K562 (cell line): ENCODE data around the gene BTBD17. TPM values are rescaled to one million over a fixed set of nuclear protein-coding genes. Genes with fewer than 3 reads are reported as not detected.

ENCODE experiments used
- ATAC-seq: fragments of 200-7000 bp; cut with Tn5 transposase; 3 replicates; pipeline ENCODE4 v1.9.1; 2020; ENCODE audit warnings: moderate library complexity
- BruUV-seq: library from RNA; stranded (reverse); fragments of 400-500 nt; replicated peaks from 2 replicates; lab custom pipeline; 2021; lab: Mats Ljungman, UMichigan
- CTCF ChIA-PET: fragments of 300-600 bp; formaldehyde crosslinking; extraction: SDS; loops from one replicate; lab custom pipeline; 2021; ENCODE audit warnings: low intra/inter-chr PET ratio; lab: Yijun Ruan, JAX
- POLR2A ChIA-PET: fragments of 300-600, 350-650 bp; sonication (Branson Sonifier 250); formaldehyde crosslinking; extraction: SDS; loops from one replicate; lab custom pipeline; 2021; ENCODE audit warnings: antibody characterized with exemption, inconsistent platforms; lab: Yijun Ruan, JAX
- DNase-seq, 4 experiments: peaks; one replicate each; pipeline versions ENCODE4 v3.0.0 to v3.0.0-alpha.2; 2011 to 2018; ENCODE audit warnings: low spot score in 3 of 4, mixed read lengths in 3 of 4; ENCODE audit errors: extremely low read depth in 1 of 4
- FAIRE-seq: peaks from 2 replicates; lab custom pipeline; 2011; peaks lifted over from hg19 to GRCh38; lab: Jason Lieb, UNC
- H2AFZ ChIP-seq: 2 replicates; pipeline ENCODE4 v1.6.0; 2011; ENCODE audit warnings: low read depth, low read length, control low read depth, inconsistent platforms
- H3K27ac ChIP-seq: fragments of 200-600 bp; 3 replicates; pipeline ENCODE4 v1.8.0; 2011; ENCODE audit warnings: low read depth, mild to moderate bottlenecking, control low read depth, inconsistent platforms, low read length, moderate library complexity, mixed read lengths; ENCODE audit errors: extremely low read depth
- H3K27me3 ChIP-seq, 2 experiments: fragments of 300-600 bp in 1 of 2; 2 replicates in 1 of 2; 3 replicates in 1 of 2; pipeline versions ENCODE4 v1.6.0 to v1.8.0; 2011; ENCODE audit warnings: inconsistent platforms in 2 of 2, low read length in 2 of 2, mild to moderate bottlenecking in 1 of 2, mixed read lengths in 1 of 2, moderate library complexity in 1 of 2; ENCODE audit not compliant: control insufficient read depth in 2 of 2, insufficient read depth in 2 of 2
- H3K36me3 ChIP-seq: fragments of 300-600 bp; 3 replicates; pipeline ENCODE4 v1.8.0; 2011; ENCODE audit warnings: mild to moderate bottlenecking, low read length, inconsistent platforms; ENCODE audit not compliant: control insufficient read depth, insufficient read depth
- H3K4me1 ChIP-seq, 2 experiments: fragments of 200-600 bp in 1 of 2; replicated peaks in 1 of 2; 2 replicates in 1 of 2; 3 replicates in 1 of 2; pipeline versions ENCODE4 v1.5.1 to v1.8.0; 2011; ENCODE audit warnings: inconsistent platforms in 2 of 2, low read length in 2 of 2, mild to moderate bottlenecking in 1 of 2, mixed read lengths in 1 of 2, moderate library complexity in 1 of 2; ENCODE audit not compliant: control insufficient read depth in 2 of 2, insufficient read depth in 2 of 2
- H3K4me2 ChIP-seq: 2 replicates; pipeline ENCODE4 v1.6.1; 2011; ENCODE audit warnings: low read length, control low read depth, inconsistent platforms, mixed read lengths; ENCODE audit not compliant: insufficient read depth
- H3K4me3 ChIP-seq: fragments of 200-600 bp; sonication (generic), shearing (Covaris generic); 2 replicates; pipeline ENCODE4 v1.5.1; 2016; ENCODE audit warnings: control low read depth, inconsistent platforms
- H3K79me2 ChIP-seq: fragments of 200-600 bp; 3 replicates; pipeline ENCODE4 v1.8.0; 2011; ENCODE audit warnings: low read length, inconsistent platforms; ENCODE audit not compliant: control insufficient read depth, insufficient read depth
- H3K9ac ChIP-seq, 2 experiments: 2 replicates each; pipeline versions ENCODE4 v1.6.0 to v1.6.1; 2011; ENCODE audit warnings: low read depth in 2 of 2, low read length in 2 of 2, control low read depth in 1 of 2, inconsistent platforms in 1 of 2, mild to moderate bottlenecking in 1 of 2, mixed read lengths in 1 of 2; ENCODE audit not compliant: insufficient read depth in 1 of 2
- H3K9me1 ChIP-seq: one replicate; pipeline ENCODE4 v1.6.0; 2011; ENCODE audit warnings: inconsistent platforms, mild to moderate bottlenecking, low read length, moderate library complexity; ENCODE audit not compliant: control insufficient read depth, insufficient read depth
- H3K9me3 ChIP-seq: replicated peaks from 2 replicates; pipeline ENCODE4 v1.5.1; 2011; ENCODE audit warnings: low read depth, low read length, inconsistent platforms; ENCODE audit not compliant: control insufficient read depth, insufficient read depth
- H4K20me1 ChIP-seq: replicated peaks from 2 replicates; pipeline ENCODE4 v1.6.1; 2011; ENCODE audit warnings: low read length, inconsistent platforms, mixed read lengths; ENCODE audit not compliant: control insufficient read depth, insufficient read depth
- BMI1 ChIP-seq: fragments of 150-350 bp; IDR thresholded peaks from 2 replicates; pipeline ENCODE4 v1.6.1; 2014; ENCODE audit warnings: low read length
- EP300 ChIP-seq: IDR thresholded peaks from 2 replicates; pipeline ENCODE4 v1.6.1; 2012; ENCODE audit warnings: low read length, improper control_type of control experiment
- ESRRB ChIP-seq: fragments of 250-450 bp; sonication (Bioruptor Pico); IDR thresholded peaks from 2 replicates; pipeline ENCODE4 v1.5.0; 2020; ENCODE audit warnings: mild to moderate bottlenecking, moderate library complexity, borderline replicate concordance
- KDM2B ChIP-seq: fragments of 250-450 bp; sonication (Bioruptor Pico); IDR thresholded peaks from 2 replicates; pipeline ENCODE4 v1.8.0; 2021; ENCODE audit warnings: mild to moderate bottlenecking, moderate library complexity
- KLF6 ChIP-seq: fragments of 250-450 bp; sonication (Bioruptor Pico); IDR thresholded peaks from 2 replicates; pipeline ENCODE4 v1.4.0; 2020; ENCODE audit warnings: mild to moderate bottlenecking, moderate library complexity, borderline replicate concordance
- NR3C1 ChIP-seq: sonication (generic); formaldehyde crosslinking; IDR thresholded peaks from 2 replicates; pipeline ENCODE4 v1.8.1; 2022; ENCODE audit warnings: missing genetic modification reagents
- TCF3 ChIP-seq: sonication (generic); formaldehyde crosslinking; IDR thresholded peaks from 2 replicates; pipeline ENCODE4 v1.4.0; 2020; ENCODE audit warnings: mild to moderate bottlenecking, missing genetic modification reagents
- WGBS: fragments of 100-300 bp; shearing (Covaris generic); methylation state at CpG from one replicate; pipeline ENCODE4 v1.1.6; 2016; ENCODE audit warnings: low coverage, mixed read lengths; ENCODE audit not compliant: insufficient coverage; ENCODE audit errors: missing lambda C conversion rate; 5-methylcytosine and 5-hydroxymethylcytosine counted together
- in situ Hi-C: fragments of 300-500 bp; cut with MboI; formaldehyde crosslinking; loops from 4 replicates; pipeline ENCODE4 v1.15.0; 2018; ENCODE audit warnings: inconsistent platforms, mixed read lengths
- intact Hi-C: fragments of 100-400 bp; cut with micrococcal nuclease; formaldehyde crosslinking; loops from 2 replicates; pipeline ENCODE4 v1.14.2; 2022
- polyA plus RNA-seq, 8 experiments: library from polyadenylated mRNA; depleted of rRNA in 4 of 8; stranded (reverse) in 5 of 8; unstranded in 3 of 8; fragments of >200 nt; fragmentation: Nextera tagmentation in 2 of 8; fragmentation: Illumina TruSeq in 1 of 8; extraction: Ambion mirVana in 2 of 8; extraction: Trizol in 1 of 8; gene quantifications; 2 replicates each; pipeline versions ENCODE4 v1.2.1 to v1.2.3, GENCODE V29; 2011 to 2014; ENCODE audit warnings: inconsistent platforms in 1 of 8, missing spikeins in 1 of 8
- total RNA-seq, 7 experiments: library from RNA; depleted of rRNA in 6 of 7; stranded (reverse); fragments of >200 nt in 6 of 7; fragmentation: Illumina TruSeq in 2 of 7; extraction: Trizol in 2 of 7; gene quantifications; 2 replicates each; pipeline versions ENCODE4 v1.2.1 to v1.2.3, GENCODE V29; 2011 to 2021; ENCODE audit warnings: low replicate concordance in 1 of 7
- TF ChIP-seq, protein P1 (sequence below): sonication (generic); formaldehyde crosslinking; IDR thresholded peaks from 2 replicates; pipeline ENCODE4 v1.9.0; 2022; ENCODE audit warnings: mild to moderate bottlenecking, missing genetic modification reagents
- TF ChIP-seq, protein P2 (sequence below): fragments of 450-650 bp; formaldehyde crosslinking; IDR thresholded peaks from 2 replicates; pipeline ENCODE4 v1.4.0; 2020; ENCODE audit warnings: mild to moderate bottlenecking, mixed read lengths
- TF ChIP-seq, protein P3 (sequence below): conservative IDR thresholded peaks from 2 replicates; pipeline ENCODE4 v1.6.1; 2011; ENCODE audit warnings: low read depth, mild to moderate bottlenecking, low read length; ENCODE audit not compliant: control insufficient read depth

Gene BTBD17
- total and polyA plus RNA-seq, 9 of the 15 experiments (the other 6 are each of a cell fraction or from before 2014, with no cell fraction given): not detected

DNA sequence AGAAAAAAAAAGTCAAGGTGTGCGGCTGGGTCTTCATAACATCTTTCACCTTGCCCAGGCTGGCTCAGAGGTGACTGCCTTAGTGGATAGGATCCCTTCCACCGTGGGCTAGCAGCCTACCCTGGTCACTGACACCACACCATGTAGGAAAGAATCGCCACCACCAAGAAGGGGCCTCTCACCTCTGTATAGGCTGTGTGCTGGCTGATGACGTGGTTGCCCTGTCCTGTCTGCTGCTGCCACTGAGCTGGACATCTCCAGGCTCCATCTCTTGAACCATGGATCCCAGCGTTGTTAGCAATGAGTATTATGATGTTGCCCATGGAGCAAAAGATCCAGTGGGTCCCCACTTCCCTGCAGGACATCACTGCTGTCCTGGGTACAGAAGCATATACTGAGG, 5.5 kb upstream of the BTBD17 start, which contains the start of gene GPR142 (continued):
- TF ChIP-seq, protein P1, sequence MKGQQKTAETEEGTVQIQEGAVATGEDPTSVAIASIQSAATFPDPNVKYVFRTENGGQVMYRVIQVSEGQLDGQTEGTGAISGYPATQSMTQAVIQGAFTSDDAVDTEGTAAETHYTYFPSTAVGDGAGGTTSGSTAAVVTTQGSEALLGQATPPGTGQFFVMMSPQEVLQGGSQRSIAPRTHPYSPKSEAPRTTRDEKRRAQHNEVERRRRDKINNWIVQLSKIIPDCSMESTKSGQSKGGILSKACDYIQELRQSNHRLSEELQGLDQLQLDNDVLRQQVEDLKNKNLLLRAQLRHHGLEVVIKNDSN (CRISPR knock-in tag): no peak
- TF ChIP-seq TCF3 (CRISPR knock-in tag) (no peak), NR3C1 (CRISPR knock-in tag) (no peak)
- TF ChIP-seq, protein P2, sequence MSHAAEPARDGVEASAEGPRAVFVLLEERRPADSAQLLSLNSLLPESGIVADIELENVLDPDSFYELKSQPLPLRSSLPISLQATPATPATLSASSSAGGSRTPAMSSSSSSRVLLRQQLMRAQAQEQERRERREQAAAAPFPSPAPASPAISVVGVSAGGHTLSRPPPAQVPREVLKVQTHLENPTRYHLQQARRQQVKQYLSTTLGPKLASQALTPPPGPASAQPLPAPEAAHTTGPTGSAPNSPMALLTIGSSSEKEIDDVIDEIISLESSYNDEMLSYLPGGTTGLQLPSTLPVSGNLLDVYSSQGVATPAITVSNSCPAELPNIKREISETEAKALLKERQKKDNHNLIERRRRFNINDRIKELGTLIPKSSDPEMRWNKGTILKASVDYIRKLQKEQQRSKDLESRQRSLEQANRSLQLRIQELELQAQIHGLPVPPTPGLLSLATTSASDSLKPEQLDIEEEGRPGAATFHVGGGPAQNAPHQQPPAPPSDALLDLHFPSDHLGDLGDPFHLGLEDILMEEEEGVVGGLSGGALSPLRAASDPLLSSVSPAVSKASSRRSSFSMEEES (CRISPR knock-in tag): no peak

DNA sequence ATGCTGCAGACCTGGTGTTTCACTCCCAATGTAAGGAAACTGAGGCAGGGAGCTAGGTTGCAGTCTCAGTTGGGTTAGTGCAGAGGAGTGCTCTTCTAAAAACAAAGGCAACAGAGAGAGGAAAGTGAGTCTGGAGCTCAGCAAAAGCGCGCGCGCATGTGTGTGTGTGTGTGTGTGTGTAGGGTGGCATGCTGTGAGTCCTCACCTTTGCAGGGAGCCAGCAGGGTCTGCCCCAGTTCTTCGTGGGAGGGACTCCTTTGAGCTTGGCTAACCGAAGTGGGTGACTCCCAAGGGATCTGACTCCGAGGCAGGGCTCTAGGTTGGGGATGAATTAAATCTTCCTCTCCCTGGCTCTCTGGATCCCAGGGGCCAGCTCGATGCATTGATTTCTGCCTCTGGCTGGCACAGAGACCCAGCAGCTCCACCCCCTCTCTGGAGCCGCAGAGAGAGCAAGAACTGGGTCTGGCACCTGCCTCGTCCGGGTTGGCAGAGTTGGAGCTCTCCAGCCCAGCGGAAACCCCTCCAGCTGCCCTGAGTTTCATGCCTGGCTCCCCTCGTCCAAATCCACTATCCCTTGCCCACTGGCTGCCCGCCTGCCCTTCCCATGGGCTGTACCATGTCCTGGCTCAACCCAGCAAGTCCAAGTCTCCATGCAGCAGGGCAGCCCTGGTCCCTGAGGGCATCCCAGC, 1.3 kb upstream of the BTBD17 start:
- TF ChIP-seq, protein P3, sequence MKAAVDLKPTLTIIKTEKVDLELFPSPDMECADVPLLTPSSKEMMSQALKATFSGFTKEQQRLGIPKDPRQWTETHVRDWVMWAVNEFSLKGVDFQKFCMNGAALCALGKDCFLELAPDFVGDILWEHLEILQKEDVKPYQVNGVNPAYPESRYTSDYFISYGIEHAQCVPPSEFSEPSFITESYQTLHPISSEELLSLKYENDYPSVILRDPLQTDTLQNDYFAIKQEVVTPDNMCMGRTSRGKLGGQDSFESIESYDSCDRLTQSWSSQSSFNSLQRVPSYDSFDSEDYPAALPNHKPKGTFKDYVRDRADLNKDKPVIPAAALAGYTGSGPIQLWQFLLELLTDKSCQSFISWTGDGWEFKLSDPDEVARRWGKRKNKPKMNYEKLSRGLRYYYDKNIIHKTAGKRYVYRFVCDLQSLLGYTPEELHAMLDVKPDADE: no peak
- TF ChIP-seq EP300 (no peak), BMI1 (no peak), KDM2B (no peak), ESRRB (CRISPR knock-in tag) (no peak), KLF6 (CRISPR knock-in tag) (no peak)
- Histone ChIP-seq H3K9me1 (no peaks in the 10 kb centered on the region), H3K27me3 (peaks cover 14 to 64% of the 10 kb centered on the region in 2 experiments; a peak in 3 of 5 replicates), H3K9ac (no peak overlapping the region), H3K27ac (no peak overlapping the region), H3K79me2 (no peaks in the 10 kb centered on the region), H3K9me3 (no peaks in the 10 kb centered on the region), H2AFZ (no peak overlapping the region), H3K4me2 (no peak overlapping the region), H3K36me3 (no peaks in the 10 kb centered on the region), H3K4me1 (peaks cover 0 to 19% of the 10 kb centered on the region in 2 experiments; a peak in 2 of 5 replicates), H4K20me1 (peaks cover 10% of the 10 kb centered on the region; the same call in 1 of the 2 replicates), H3K4me3 (no peak overlapping the region)
- in situ Hi-C loops: no loop called here
- POLR2A ChIA-PET: interaction anchor here (0.6 to 0.9 kb wide), 2 partner anchors 62 to 151 kb away, joined by 3 read pairs; no protein-coding TSS in a partner anchor
- BruUV-seq: no TSS peak
- intact Hi-C loops: loop anchor here (5.0 kb wide), 1 partner anchor 151 kb away; the partner anchor contains the start of gene TTYH2
- FAIRE-seq (no peak), ATAC-seq (no peak), DNase-seq (no peak)
- WGBS: 29% methylated on average over 14 of the region's 14 CpGs
- CTCF ChIA-PET: no interaction called here
